HEK293T (cell line): ENCODE measurements around the gene SAMD8.
A peak's percentile ranks its signal among the peaks of the same experiment; 100 is the strongest.

Experiments
- CTCF ChIA-PET: fragments of 350-600 bp; formaldehyde crosslinking; extraction: SDS; loops from one replicate; lab custom pipeline; 2021; ENCODE audit warnings: antibody characterized with exemption, inconsistent platforms; lab: Yijun Ruan, JAX
- POLR2A ChIA-PET: fragments of 350-600 bp; formaldehyde crosslinking; extraction: SDS; loops from one replicate; lab custom pipeline; 2020; ENCODE audit warnings: antibody characterized with exemption, inconsistent platforms; lab: Yijun Ruan, JAX
- DNase-seq: peaks from one replicate; pipeline ENCODE4 v3.0.0; 2012; ENCODE audit warnings: mixed read lengths; ENCODE audit errors: extremely low spot score
- ARNT ChIP-seq: fragments of 450-650 bp; IDR thresholded peaks from 2 replicates; pipeline ENCODE4 v1.6.1; 2017; ENCODE audit warnings: mild to moderate bottlenecking
- BHLHE40 ChIP-seq: fragments of 450-650 bp; IDR thresholded peaks from 2 replicates; pipeline ENCODE4 v1.6.1; 2016; ENCODE audit warnings: mild to moderate bottlenecking, moderate library complexity, borderline replicate concordance
- CTBP1 ChIP-seq: fragments of 450-650 bp; IDR thresholded peaks from 2 replicates; pipeline ENCODE4 v1.6.1; 2016; ENCODE audit warnings: borderline replicate concordance
- ELF4 ChIP-seq: fragments of 450-650 bp; IDR thresholded peaks from 2 replicates; pipeline ENCODE4 v1.6.1; 2017; ENCODE audit warnings: antibody characterized with exemption
- FOXA1 ChIP-seq: fragments of 450-650 bp; IDR thresholded peaks from 2 replicates; pipeline ENCODE4 v1.6.1; 2016; ENCODE audit warnings: mild to moderate bottlenecking
- FOXK2 ChIP-seq: fragments of 450-650 bp; IDR thresholded peaks from 2 replicates; pipeline ENCODE4 v1.6.1; 2016; ENCODE audit warnings: mild to moderate bottlenecking
- FOXM1 ChIP-seq: fragments of 450-650 bp; IDR thresholded peaks from 2 replicates; pipeline ENCODE4 v1.6.1; 2017; ENCODE audit warnings: mild to moderate bottlenecking, borderline replicate concordance
- HDGF ChIP-seq: fragments of 450-650 bp; IDR thresholded peaks from 2 replicates; pipeline ENCODE4 v1.6.1; 2017; ENCODE audit warnings: antibody characterized with exemption, borderline replicate concordance
- L3MBTL2 ChIP-seq: fragments of 450-650 bp; conservative IDR thresholded peaks from 2 replicates; pipeline ENCODE4 v1.6.1; 2016; ENCODE audit warnings: mild to moderate bottlenecking
- LEF1 ChIP-seq: fragments of 450-650 bp; IDR thresholded peaks from 2 replicates; pipeline ENCODE4 v1.6.1; 2017; ENCODE audit warnings: mild to moderate bottlenecking, borderline replicate concordance
- NFRKB ChIP-seq: fragments of 450-650 bp; IDR thresholded peaks from 2 replicates; pipeline ENCODE4 v1.6.1; 2016; ENCODE audit warnings: mild to moderate bottlenecking, moderate library complexity
- SP1 ChIP-seq: fragments of 450-650 bp; IDR thresholded peaks from 2 replicates; pipeline ENCODE4 v1.6.1; 2017
- SUZ12 ChIP-seq: fragments of 450-650 bp; IDR thresholded peaks from 2 replicates; pipeline ENCODE4 v1.6.1; 2016; ENCODE audit warnings: mild to moderate bottlenecking
- TARDBP ChIP-seq: fragments of 450-650 bp; IDR thresholded peaks from 2 replicates; pipeline ENCODE4 v1.6.1; 2016
- ZNF384 ChIP-seq: fragments of 450-650 bp; IDR thresholded peaks from 2 replicates; pipeline ENCODE4 v1.6.1; 2016
- TF ChIP-seq, protein P1 (sequence below): fragments of 450-650 bp; IDR thresholded peaks from 2 replicates; pipeline ENCODE4 v1.6.1; 2016

The SAMD8 gene

DNA sequence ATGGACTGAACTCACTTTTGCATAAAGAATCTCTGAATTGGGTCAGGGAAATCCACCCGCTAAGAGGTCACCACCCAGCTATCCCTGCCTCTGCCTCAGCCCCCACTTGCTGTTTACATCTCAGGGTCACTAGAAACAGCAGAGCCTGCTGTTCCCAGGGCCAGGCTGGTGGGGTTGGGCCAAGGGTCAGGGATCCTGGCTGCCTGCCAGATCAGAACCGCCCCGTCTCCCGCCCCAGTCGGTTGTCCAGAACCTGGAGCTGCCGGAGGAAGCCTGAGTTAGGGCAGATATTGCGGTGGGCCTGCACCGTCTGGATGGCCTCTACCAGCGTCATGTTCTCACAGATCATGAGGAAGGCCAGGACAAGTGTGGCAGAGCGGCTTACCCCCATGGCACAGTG, 17.0 kb upstream of the SAMD8 start:
- DNase-seq, result no peak
- ChIA-PET POLR2A (no interaction called here), CTCF (interaction anchor here (0.6 kb wide), 1 partner anchor 23 kb away, joined by 3 read pairs; no protein-coding TSS in a partner anchor)
- TF ChIP-seq ELF4 (no peak), FOXA1 (no peak), L3MBTL2 (no peak), ZNF384 (no peak), LEF1 (no peak), SUZ12 (no peak), TARDBP (no peak), FOXK2 (no peak), HDGF (no peak)
- TF ChIP-seq, protein P1, sequence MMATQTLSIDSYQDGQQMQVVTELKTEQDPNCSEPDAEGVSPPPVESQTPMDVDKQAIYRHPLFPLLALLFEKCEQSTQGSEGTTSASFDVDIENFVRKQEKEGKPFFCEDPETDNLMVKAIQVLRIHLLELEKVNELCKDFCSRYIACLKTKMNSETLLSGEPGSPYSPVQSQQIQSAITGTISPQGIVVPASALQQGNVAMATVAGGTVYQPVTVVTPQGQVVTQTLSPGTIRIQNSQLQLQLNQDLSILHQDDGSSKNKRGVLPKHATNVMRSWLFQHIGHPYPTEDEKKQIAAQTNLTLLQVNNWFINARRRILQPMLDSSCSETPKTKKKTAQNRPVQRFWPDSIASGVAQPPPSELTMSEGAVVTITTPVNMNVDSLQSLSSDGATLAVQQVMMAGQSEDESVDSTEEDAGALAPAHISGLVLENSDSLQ, result no peak

DNA sequence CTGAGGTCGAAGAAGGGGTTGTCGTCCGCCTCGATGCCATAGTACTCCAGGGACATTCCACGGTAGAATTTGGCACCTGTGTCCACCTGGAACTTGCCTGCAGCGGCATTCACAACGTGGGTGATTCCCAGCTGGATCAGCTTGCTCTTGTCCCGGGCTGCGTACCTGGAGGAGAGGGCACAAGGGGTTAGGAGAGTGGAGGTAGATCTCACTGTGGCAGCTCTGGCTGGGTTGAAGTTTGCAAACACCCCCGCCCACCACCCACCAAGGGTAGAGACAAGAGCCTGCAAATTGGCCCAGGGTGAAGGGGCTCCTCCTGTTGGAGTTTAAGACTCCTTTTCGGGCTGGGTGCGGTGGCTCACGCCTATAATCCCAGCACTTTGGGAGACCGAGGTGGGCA, 15.8 kb upstream of the SAMD8 start:
- CTCF ChIA-PET, result no interaction called here

DNA sequence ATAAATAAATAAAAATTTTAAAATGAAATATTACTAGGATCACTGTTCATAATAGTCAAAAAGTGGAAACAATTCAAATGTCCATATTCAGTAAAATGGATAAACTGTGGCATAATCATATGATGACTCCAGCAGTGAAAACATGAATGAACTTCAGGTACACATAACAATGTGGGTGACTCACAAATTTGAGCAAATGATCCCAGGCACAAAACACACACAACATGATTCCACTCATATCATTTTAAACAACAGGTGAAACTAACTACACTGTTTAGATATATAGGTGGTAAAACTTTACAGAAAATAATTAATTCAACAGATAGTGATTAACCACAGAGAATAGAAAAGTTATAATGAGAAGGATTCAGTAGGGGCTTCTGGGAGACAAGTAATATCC, 14.7 kb upstream of the SAMD8 start:
- no peak for TF ChIP-seq HDGF
- TF ChIP-seq TARDBP, result no peak
- TF ChIP-seq SP1, result no peak
- TF ChIP-seq SUZ12, result no peak
- TF ChIP-seq BHLHE40, result no peak
- no peak for DNase-seq
- ChIA-PET POLR2A (no interaction called here), CTCF (no interaction called here)

More for the DNA sequence above, 15.8 kb upstream of the SAMD8 start:
- TF ChIP-seq SP1, result no peak
- TF ChIP-seq LEF1, result no peak
- no peak for TF ChIP-seq ELF4
- no peak for TF ChIP-seq FOXM1
- TF ChIP-seq L3MBTL2, result no peak
- TF ChIP-seq HDGF, result no peak
- TF ChIP-seq ZNF384, result no peak
- no peak for TF ChIP-seq TARDBP
- TF ChIP-seq FOXA1, result no peak
- POLR2A ChIA-PET, result no interaction called here
- no peak for DNase-seq

DNA sequence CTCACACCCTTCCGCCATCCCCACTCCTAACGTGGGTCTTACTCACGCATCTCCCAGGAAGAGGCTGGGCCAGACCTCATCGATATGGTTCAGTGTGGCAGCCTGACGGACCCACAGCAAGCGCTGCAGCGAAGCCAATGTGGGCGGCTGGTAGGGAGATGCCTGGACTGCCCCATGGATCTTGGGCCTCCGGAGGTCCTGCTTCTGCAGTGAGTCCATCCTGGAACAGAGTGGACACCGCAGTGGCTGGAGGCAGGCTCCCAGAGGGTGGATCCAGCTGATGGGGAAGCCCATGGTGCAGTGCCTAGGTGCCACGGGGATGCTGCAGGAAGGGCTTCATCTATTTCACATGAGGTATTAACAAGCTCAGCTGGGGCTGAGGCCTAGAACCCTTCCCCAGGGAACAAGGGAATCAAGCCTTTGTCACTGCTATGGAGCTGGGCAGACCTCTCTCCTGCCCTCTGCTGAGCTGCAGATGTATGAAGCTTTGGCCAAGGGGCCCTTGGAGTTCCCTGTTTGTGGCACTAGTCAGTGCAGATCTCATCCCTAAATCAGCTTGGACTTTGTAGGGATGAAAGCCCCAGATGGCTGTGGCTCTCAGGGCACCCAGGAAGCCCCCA, 13.7 kb upstream of the SAMD8 start:
- peak; percentile 37 for DNase-seq
- ChIA-PET CTCF (interaction anchor here (1.3 to 1.5 kb wide), 2 partner anchors 10 to 853 kb away, joined by 4 read pairs; no protein-coding TSS in a partner anchor), POLR2A (interaction anchor here (1.1 kb wide), 1 partner anchor 13 kb away, joined by 5 read pairs; the partner anchor contains the start of gene SAMD8)
- TF ChIP-seq ELF4, result no peak
- TF ChIP-seq L3MBTL2, result no peak
- no peak for TF ChIP-seq SP1
- TF ChIP-seq FOXM1, result no peak
- TF ChIP-seq BHLHE40, result no peak
- no peak for TF ChIP-seq SUZ12
- TF ChIP-seq ARNT, result no peak
- no peak for TF ChIP-seq ZNF384
- TF ChIP-seq, protein P1, result no peak
- no peak for TF ChIP-seq LEF1
- no peak for TF ChIP-seq NFRKB
- no peak for TF ChIP-seq TARDBP
- no peak for TF ChIP-seq HDGF
- TF ChIP-seq FOXK2, result no peak
- no peak for TF ChIP-seq FOXA1
- TF ChIP-seq CTBP1, result no peak

DNA sequence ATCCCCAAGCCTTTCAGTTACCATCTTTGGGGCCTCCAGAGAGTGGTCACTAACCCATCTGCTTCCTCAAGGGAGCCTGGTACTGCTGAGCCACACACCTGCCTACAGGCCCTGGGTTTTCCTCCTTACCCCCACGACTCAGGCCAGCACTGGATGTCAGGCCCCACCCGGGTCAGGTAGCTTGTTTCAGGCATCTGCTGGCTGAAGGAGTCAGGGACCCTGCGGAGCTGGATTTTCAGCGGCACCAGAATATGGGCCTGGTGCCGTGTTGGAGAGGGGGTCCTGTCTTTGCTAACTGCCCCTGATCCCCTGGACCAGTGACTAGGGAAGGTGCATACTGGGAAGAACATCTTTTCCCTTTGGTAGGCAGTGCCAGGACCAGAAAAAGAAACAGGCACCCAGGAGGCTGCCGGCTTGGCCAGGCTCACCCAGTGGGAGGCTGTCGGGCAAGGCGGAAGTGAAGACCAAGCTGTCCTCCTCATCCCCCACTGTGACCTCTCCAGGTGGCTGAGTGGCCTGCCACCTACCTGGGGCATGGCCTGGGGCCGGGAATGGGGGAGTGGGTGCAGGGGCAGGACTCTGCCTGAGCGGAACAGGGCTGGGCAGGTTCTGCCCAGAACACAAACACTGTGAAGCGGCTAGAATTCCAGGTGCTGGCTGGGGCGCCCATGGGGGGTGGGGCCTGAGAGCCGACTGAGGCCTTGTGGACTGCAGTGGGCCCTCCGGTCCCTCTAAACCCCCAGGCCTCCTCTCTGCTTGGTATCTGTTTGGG, 12.4 kb upstream of the SAMD8 start:
- ChIA-PET CTCF (interaction anchor here (1.3 to 1.5 kb wide), 2 partner anchors 9 to 854 kb away, joined by 4 read pairs; no protein-coding TSS in a partner anchor), POLR2A (interaction anchor here (1.1 kb wide), 1 partner anchor 12 kb away, joined by 5 read pairs; the partner anchor contains the start of gene SAMD8)
- TF ChIP-seq ARNT (no peak), CTBP1 (no peak), LEF1 (no peak), BHLHE40 (no peak), TARDBP (no peak), FOXA1 (no peak), L3MBTL2 (no peak), SUZ12 (no peak)
- TF ChIP-seq, protein P1, result no peak
- no peak for DNase-seq
